C1 segment of cervical spinal cord (tissue), 14 donors: ENCODE results near the gene MAP3K21.

ENCODE experiments used
- DNase-seq, 14 donors: peaks; one replicate each; lab custom pipeline; 2025; lab: John Stamatoyannopoulos, UW

MAP3K21 gene

DNA sequence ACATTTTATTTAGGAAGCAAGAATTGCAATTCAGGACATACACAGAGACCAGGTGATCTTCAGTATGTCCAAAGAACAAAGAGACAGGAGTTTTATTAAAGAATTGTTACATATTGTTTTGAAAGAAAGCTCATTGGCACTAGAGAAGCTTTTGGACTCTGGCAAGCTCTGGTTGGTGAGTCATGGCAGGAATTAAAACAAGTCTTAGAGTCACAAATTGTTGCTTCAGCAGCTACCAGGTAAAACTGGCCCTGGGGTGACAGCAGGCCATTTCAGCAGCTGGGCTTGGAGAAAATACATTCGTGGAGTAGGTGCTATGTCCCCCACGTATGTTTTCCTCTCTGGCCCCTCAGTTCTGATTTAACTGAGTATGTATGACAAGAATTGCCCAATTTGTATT, 58.8 kb downstream of the MAP3K21 start:
- DNase-seq, result no peak

DNA sequence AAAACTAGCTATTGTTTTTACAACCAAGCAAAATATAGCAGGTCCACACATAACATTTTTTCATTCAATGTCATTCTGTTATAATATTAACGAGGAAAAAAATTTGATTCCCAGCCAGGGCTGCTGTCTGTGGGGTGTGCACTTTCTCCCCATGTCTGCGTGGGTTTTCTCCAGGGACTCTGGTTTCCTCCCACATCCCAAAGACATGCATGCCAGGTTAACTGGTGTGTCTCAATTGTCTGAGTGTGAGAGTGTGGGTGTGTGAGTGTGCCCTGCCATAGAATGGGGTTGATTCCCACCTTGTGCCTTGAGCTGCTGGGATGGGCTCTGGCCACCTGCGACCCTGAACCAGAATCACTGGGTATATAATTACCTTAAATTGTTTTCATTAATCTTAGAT, 60.1 kb downstream of the MAP3K21 start:
- no peak for DNase-seq

DNA sequence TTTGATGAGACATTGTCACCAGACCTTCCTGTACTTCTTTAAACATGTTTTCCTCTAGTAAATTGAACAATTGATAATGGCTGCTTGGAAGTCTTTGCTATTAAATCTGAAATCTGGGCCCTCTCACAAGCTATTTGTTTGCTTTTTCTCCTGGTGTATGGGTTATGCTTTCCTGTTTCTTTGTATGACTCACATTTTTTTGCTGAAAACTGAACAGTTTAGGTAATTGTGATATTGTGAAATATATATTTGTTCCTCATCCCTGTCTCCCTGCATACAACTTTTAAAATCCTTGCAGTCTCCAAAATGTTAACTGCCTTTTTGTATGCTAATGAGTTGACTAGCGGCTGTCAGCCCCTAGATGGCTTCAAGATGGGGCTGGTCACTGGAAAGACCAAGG, 61.6 kb downstream of the MAP3K21 start:
- no peak for DNase-seq

DNA sequence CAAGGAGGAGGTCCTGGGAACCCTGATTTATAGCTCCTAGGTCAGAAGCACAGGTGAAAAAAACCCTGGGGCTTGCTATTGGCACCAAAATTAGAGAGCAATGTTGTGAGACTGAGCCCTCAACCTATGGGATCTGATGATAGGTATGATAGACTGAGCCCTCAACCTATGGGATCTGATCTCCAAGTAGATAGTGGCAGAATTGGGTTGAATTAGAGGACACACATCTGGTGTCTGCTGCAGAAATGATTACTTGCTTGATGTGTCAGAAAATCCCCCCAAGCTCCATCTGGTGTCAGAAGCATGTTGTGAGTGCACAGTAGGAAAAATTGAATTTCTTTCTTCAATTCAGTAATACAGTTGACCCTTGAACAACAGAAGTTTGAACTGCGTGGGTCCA, 62.4 kb downstream of the MAP3K21 start:
- no peak for DNase-seq

DNA sequence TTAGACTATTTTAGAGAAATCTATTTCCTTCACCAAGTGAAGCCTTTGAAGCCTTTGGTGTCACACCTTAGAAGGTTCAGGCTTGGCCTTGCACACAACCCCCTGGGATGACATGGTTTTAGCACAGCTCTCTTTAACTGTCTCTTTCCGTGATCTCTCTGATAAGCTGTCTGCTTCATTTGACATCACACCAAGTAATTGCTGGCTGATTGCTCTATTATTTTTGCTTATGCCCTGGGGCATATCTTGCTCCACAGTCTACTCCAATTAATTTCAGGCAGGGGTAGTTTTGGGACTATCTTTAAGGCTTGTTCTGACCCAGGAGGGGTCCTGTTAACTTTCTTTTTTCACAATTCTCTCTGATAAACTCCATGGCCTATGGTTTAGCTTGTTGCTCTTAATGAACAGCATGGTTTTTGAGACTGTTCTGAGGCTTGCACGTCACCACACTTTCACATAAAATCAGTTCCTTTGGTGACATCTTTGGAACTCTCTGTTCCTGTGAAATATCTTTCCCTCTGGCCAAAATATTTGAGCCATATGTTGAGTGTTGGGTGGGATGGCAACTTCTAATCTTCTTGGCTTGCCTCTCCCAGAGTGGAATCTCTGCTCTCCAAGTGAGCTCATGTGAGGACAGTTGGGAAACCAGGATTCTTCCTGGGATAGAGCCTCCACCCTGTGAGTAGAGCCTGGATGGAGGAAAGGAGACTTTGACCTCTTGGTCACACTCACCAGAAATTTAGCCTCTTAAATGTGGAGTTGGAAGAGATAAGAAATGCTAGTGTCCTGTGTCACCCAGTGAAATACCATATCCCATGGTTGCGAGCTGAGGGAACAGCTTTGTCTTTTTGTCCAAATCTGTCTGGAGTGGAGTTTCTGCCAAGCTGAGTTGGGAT, 63.6 kb downstream of the MAP3K21 start:
- no peak for DNase-seq

DNA sequence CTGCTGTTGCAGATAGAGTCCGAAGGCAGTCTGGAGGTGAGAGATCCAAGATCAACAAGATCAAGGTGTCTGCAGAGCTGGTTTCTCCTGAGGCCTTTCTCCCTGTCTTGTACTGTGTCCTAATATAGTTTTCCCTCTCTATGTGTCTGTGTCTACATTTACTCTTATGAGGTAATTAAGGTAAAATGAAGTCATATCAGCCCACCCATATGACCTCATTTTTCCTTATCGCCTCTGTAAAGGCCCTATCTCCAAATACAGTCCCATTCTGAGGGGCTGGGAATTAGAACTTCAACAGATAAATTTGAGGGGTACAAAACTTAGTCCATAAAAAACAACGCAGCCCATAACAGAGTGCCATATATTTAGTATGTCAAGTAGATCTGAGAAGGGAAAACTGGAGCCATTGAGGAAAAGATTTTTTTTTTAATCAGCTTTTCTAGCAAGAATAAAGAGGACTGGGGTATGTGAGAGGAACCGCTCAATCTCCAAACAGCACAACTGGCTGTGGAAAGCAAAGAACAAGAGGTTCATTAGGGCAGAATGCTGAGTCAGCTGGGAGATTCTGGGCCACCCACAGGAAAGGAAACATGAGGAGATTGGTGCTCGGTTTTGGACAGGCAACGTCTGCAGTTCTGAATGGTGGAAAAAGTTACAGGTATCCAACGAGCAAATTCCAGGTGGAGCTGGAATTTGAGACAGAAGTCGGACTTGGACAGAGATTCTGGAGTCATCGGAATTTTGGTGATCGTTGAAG, 65.7 kb downstream of the MAP3K21 start:
- DNase-seq, result no peak

DNA sequence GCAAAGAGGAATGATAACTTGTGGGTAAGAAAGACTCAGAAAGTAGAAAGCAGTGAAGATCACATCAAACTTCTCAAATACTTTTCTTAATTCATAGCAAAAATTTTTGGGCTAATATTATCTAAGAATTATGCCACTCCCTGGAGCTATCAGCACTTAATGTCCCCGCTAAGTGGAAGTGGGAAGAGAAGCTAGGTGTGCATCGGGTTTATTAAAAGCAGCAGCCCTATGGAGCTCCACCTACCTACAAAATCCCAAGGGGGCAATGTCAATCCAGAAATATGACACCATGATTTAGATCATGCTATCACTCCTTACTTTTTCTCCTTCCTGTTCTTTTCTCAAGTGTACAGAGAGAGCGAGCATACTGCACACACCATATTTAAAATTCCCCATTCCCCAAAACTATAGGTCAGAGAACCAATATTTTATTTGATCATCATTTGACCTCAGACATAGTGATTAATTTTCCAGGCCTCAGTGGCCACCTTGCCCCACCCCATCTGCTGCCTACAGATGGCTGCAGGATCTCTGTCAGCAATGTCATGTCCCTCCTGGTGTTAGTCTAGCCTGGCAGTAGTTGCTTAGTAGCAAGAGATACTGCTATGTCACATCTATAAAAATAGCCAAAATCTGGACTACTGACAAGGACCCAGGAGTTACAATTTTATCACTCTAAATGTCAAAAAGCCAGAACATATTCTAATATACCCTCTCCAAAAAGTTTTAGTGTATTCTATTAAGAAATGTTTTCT, 66.6 kb downstream of the MAP3K21 start:
- DNase-seq, result peak in 1 of 14 donors; percentile 67

DNA sequence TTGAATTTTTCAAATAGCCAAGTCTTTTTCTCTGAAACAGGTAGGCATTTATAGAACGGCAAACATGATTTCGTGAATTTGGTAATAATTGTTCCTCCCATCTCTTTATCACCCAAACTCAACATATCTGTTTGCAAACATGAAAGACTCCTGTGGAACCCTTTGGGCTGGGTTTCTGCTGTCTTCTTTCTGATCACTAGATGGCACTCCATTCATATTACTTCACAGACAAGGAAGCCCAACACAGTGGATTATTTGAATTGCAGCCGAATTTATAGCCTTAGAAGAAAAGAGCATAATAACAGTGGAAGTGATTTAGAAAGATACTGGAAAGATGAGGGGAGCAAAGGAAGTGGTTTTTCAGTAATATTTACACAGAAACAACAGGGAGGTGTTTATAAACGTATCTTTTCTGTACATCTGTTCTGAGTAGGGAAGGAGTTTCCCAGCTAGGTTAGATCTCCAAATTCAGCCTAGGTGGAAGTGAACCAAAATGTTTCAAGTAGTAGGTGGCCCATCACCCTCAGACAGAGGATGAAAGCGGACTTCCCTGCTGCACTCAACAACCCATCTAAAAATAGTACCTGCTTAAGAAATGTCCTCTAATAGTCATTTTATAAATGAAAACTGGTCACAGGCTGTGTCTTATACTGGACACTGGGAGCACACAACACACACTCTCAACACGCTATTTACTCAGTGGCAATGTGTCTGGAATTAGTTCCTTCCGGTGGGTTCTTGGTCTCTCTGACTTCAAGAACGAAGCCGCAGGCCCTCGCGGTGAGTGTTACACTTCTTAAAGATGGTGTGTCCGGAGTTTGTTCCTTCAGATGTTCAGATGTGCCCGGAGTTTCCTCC, 67.6 kb downstream of the MAP3K21 start:
- DNase-seq, result peak in 2 of 14 donors; percentile 23 to 70

DNA sequence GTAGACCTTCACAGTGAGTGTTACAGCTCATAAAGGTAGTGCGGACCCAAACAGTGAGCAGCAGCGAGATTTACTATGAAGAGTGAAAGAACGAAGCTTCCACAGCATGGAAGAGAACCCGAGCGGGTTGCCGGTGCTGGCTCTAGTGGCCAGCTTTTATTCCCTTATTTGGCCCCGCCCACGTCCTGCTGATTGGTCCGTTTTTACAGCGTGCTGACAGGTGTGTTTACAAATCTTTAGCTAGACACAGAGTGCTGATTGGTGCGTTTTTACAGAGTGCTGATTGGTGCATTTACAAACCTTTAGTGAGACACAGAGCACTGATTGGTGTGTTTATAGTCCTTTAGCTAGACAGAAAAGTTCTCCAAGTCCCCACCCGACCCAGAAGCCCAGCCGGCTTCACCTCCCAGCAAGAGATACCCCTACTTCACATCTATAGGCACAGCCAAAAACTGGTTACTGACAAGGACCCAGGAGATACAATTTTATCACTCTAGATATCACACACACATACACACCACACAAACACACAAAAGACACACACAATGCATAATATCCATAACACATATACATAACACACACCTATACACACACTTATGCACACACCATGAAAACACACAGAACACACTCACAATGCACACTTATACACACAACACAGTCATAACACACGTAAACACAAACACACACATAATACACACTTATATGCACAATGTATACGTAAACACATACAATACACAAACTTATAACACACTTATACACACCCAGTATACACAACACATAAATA, 68.5 kb downstream of the MAP3K21 start:
- no peak for DNase-seq

DNA sequence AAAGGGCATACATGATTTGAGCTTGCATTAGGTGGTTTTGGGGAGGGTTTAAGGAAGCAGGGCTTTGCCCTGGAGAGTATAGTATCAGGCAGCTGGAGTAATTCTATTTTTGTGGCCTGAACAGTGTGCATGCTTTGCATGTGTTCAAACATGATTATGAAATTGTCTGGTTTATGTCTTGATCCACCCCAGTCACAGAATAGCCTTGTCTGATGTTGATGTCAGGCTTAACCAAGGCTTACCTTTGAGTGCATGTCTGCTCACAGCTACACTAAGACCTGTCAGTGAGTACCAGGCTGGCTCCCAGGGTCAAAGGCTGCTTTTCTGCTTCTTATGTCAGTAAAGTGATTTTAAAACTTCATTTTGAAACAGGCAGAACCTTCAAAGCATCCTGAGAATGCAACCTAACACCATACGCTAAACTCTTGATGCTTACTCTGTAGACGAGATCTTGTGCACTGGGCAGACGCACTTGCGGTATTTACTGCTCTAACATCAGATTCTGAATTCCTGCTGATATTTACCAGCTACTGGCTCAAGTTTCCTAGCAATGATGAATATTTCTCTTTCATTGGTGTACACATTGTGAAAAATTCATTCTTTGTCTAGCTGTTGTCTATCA, 78.9 kb downstream of the MAP3K21 start:
- no peak for DNase-seq

DNA sequence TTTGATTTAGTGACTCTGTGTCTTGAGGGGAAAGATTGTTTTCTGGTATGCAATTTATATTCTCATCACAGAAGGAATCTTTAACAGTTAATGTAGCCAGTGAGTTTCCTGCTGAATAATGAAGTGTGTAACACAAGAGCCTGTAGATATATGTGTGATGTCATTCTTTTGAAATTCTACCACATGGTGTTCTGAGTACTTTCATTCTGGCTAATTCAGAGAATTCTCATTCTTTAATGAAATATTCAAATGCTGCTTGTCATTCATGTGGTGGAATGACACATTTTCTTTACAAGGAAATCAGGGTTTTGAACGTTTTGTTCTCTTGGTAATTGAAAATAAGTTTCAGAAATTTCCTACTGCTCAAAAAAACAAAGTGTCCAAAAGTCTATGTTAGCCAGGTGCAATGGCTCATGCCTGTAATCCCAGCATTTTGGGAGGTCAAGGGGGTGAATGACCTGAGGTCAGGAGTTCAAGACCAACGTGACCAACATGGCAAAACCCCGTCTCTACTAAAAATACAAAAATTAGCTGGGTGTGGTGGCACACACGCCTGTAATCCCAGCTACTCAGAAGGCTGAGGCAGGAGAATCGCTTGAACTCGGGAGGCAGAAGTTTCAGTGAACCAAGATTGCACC, 79.6 kb downstream of the MAP3K21 start:
- DNase-seq, result no peak

DNA sequence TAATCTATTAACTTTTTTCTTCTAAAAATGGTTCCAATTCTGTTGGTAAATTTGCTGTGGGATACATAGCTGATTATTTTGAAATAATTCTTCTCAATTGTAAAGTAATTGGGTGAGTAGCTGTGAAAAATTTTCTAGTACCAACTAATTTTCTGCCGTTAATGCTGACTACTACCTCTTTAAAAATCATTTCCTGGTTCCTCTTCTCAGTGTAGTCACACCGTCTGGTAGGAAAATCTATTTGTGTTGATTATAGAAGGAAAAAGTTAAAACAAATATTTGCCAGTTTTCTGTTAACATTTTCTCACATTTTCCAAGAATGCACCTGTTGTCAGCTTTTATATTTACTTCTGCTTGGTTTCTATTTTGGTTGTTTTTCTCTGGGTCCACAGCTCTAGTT, 82.0 kb downstream of the MAP3K21 start:
- no peak for DNase-seq

DNA sequence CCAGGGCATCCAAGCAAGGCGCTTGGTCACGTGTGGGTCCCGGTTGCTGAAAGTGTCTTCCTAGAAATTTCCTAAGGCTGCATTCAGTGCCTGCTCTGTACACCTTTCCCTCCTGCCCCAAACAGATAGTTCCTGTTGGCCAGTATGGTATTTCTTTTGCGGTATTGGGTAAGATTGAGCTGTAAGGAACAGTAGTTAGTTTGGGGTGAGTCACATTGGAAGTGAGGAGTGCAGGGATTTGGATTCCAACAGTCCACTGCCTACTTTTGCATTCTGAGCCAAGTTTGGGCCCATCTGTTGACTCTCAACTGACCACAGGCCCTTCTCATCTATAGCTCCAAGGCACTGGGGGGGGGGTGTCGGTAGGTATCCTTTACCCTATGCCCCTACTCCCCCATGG, 83.4 kb downstream of the MAP3K21 start:
- no peak for DNase-seq

DNA sequence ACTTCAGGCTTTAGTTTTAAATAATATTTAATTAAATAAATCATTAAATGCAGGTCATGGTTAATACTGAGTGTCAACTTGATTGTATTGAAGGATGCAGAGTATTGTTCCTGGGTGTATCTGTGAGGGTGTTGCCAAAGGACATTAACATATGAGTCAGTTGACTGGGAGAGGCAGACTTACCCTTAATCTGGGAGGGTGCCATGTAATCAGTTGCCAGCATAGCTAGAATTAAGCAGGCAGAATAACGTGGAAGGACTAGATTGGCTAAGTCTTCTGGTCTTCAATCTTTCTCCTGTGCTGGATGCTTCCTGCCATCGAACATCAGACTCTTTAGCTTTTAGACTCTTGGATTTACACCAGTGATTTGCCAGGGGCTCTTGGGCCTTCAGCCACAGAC, 85.3 kb downstream of the MAP3K21 start:
- no peak for DNase-seq

DNA sequence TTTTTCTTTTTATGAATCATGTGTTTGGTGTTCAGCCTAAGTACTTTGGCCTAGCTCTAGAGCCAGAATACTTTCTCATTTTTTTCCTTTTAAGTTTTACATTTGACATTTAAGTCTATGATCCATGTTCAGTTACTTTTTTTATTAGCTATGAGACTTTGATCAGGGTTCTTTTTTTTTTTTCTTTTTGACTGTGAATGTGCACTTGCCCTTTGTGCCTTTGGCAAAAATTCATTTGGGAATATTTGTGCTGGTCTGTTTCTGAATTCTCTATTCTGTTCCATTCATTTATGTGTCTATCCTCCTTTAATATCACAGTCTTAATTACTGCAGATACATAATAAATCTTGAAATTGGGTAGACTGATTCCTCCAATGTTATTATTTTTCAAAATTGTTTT, 93.8 kb downstream of the MAP3K21 start:
- DNase-seq, result no peak

DNA sequence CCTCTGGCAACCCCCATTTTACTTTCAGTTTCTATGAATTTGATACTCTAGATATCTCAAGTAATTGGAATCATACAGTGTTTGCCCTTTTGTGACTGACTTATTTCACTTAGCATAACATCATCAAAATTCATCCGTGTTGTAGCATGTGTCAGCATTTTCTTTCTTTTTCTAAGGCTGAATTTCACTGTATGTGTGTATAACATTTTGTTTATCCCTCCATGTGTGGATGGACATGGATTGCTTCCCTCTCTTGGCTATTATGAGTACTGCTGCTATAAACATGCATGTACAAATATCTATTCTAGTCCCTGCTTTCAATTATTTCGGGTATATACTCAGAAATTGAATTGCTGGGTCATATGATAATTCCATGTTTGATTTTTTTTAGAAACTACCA, 97.3 kb downstream of the MAP3K21 start:
- DNase-seq, result no peak

DNA sequence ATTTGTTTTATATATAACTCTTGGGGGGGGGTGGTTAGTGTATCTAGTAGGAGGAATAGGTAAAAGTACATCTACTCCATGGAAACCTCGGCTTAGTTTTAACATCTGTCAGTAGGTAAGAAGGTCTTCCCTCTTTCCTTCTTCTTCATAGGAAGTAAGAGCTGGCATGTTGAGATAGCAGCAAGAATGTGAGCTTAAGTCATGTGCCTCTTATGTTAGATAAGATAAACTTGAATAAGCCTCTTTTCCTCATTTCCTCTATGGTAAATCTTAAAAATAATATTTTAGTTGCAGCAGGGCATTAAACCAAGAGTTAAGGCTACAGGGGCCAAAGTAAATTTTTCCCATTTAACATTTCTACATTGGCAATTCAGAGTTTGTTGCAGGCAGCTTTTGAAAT, 100.4 kb downstream of the MAP3K21 start:
- no peak for DNase-seq

DNA sequence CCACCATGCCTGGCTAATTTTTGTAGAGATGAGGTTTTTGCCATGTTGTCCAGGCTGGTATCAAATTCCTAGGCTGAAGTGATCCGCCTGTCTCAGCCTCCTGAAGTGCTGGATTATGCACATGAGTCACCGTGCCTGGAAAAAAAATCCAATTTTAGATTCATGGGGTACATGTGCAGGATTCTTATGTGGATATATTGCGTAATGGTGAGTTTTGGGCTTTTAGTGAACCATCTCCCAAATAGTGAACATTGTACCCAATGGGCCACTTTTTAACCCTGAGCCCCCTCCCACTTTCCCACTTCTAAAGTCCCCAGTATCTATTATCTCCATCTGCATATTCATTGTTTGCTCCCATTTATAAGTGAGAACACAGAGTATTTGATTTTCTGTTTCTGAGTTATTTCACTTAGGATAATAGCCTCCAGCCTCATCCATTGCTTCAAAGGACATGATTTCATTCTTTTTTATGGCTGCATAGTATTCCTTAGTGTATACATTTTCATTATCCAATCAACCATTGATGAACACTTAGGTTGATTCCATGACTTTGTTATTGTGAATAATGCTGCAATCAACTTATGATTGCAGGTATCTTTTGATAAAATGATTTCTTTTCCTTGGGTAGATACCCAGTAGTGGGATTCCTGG, 104.4 kb downstream of the MAP3K21 start:
- no peak for DNase-seq

DNA sequence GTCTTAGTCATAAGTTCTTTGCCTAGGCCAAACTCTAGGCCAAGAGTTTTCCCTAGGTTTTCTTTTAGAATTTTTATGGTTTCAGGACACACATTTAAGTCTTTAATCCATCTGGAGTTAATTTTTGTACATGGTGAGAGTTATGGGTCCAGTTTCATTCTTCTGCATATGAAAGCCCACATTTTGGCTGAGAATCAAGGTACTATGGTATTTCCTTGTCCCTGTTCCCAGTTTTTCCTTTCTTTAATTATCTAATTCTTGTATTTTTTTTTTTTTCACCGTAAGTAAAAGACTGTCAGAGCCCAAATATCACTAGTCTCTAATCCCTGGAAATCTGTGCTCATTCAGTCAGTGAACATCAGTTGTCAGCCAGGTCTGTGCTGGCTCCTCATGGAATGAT, 105.4 kb downstream of the MAP3K21 start:
- no peak for DNase-seq
